ENCODE measurements around the gene SIGLEC1. TPM values are rescaled to one million over a fixed set of nuclear protein-coding genes. Genes with fewer than 3 reads are reported as not detected.

SIGLEC1 gene
- total RNA-seq, 4 donors from 2014 or later = 1.0 to 7.9 (median 3.4) TPM

GRCh38 chr20:3681352-3681930 is 31.0 kb downstream of the SIGLEC1 start:
- Histone ChIP-seq H3K36me3 (no peaks in the 10 kb centered on the region), H3K27ac (peak overlapping the region; percentile 97 to 98), H3K4me1 (peaks cover 8 to 21% of the 10 kb centered on the region in 2 donors), H3K4me3 (peak overlapping the region; percentile 62 to 65), H3K27me3 (no peaks in the 10 kb centered on the region), H3K9me3 (no peaks in the 10 kb centered on the region)
- no peak for DNase-seq
- TF ChIP-seq POLR2A (IDR thresholded peaks at IDR 0.05) (no peak), CTCF (IDR thresholded peaks at IDR 0.05) (no peak)
- intact Hi-C loops (cut with DNase I; ENCODE audit: low total_unique reads) = loop anchor here (5.0 kb wide), 1 partner anchor 86 kb away; the partner anchor contains the start of gene ADISSP

- Histone ChIP-seq H3K9me3 (no peaks in the 10 kb centered on the region), H3K27me3 (no peaks in the 10 kb centered on the region), H3K36me3 (no peaks in the 10 kb centered on the region), H3K4me3 (peak overlapping the region; percentile 62 to 65), H3K4me1 (peaks cover 8 to 20% of the 10 kb centered on the region in 2 donors), H3K27ac (peak overlapping the region; percentile 97 to 98)
- no peak for TF ChIP-seq POLR2A (IDR thresholded peaks at IDR 0.05)
- TF ChIP-seq CTCF (IDR thresholded peaks at IDR 0.05) = no peak
- no peak for DNase-seq
- intact Hi-C loops (cut with DNase I; ENCODE audit: low total_unique reads) = loop anchor here (5.0 kb wide), 1 partner anchor 86 kb away; the partner anchor contains the start of gene ADISSP
Measured at GRCh38 chr20:3680701-3681351, 31.6 kb downstream of the SIGLEC1 start.

GRCh38 chr20:3679749-3680700 is 32.4 kb downstream of the SIGLEC1 start:
- Histone ChIP-seq H3K4me1 (peaks cover 8 to 20% of the 10 kb centered on the region in 2 donors), H3K4me3 (peak overlapping the region; percentile 62 to 65)

More at GRCh38 chr20:3679749-3680700, 32.4 kb downstream of the SIGLEC1 start:
- intact Hi-C loops (cut with DNase I; ENCODE audit: low total_unique reads) = loop anchor here (5.0 kb wide), 1 partner anchor 87 kb away; the partner anchor contains the start of gene ADISSP
- H3K9me3 ChIP-seq = no peaks in the 10 kb centered on the region
- TF ChIP-seq POLR2A (IDR thresholded peaks at IDR 0.05) (peak in 1 of 2 donors; percentile 11), CTCF (IDR thresholded peaks at IDR 0.05) (no peak)
- H3K27me3 ChIP-seq = no peaks in the 10 kb centered on the region
- H3K27ac ChIP-seq = peak overlapping the region; percentile 97 to 98
- no peaks in the 10 kb centered on the region for H3K36me3 ChIP-seq
- DNase-seq = peak; percentile 87 to 89
